Measurements from ENCODE around the gene TSPAN19.
A peak's percentile ranks its signal among the peaks of the same experiment; 100 is the strongest.

- TF ChIP-seq CTCF (IDR thresholded peaks at IDR 0.05; ENCODE audit: insufficient read depth, low read length) (peak; percentile 4), GABPA (IDR thresholded peaks at IDR 0.05; ENCODE audit: low read depth) (no peak), POLR2AphosphoS5 (IDR thresholded peaks at IDR 0.05; ENCODE audit: low read depth) (no peak)
Measured at GRCh38 chr12:85076688-85077430, 40.8 kb upstream of the TSPAN19 start.

All from HL-60 (cell line).